Motor neuron (in vitro differentiated cells): Measurements from ENCODE around the gene PEX14. TPM values are rescaled to one million over a fixed set of nuclear protein-coding genes. Genes with fewer than 3 reads are reported as not detected.

ENCODE experiments used
- ATAC-seq, 8 experiments: fragments of 200-7000 bp; cut with Tn5 transposase; replicated peaks in 6 of 8; 2 replicates each; pipeline ENCODE4 v1.8.0; 2021; ENCODE audit warnings: mild to moderate bottlenecking in 8 of 8, moderate library complexity in 8 of 8
- H3K27ac ChIP-seq, 2 donors: fragments of 250-450 bp; sonication (Bioruptor Pico); 2 replicates each; pipeline ENCODE4 v1.9.0; 2021; ENCODE audit warnings: antibody characterized with exemption in 2 of 2, mild to moderate bottlenecking in 2 of 2, moderate library complexity in 1 of 2
- H3K4me1 ChIP-seq, 2 donors: fragments of 250-450 bp; sonication (Bioruptor Pico); replicated peaks in 1 of 2; 2 replicates each; pipeline ENCODE4 v1.6.1; 2021; ENCODE audit warnings: antibody characterized with exemption in 2 of 2, mild to moderate bottlenecking in 2 of 2, moderate library complexity in 1 of 2
- H3K4me3 ChIP-seq, 5 donors: fragments of 250-450 bp; sonication (Bioruptor Pico); 2 replicates each; pipeline ENCODE4 v1.9.0; 2021; ENCODE audit warnings: antibody characterized with exemption in 5 of 5, mild to moderate bottlenecking in 5 of 5, moderate library complexity in 4 of 5
- WGBS, 10 experiments: fragments of 450-650 bp; shearing (Covaris generic); methylation state at CpG; one replicate each; pipeline ENCODE4 v1.0.0; 2022; 5-methylcytosine and 5-hydroxymethylcytosine counted together
- in situ Hi-C, 9 experiments: fragments of 400-800 bp; cut with MboI; loops; one replicate each; pipeline ENCODE4 v1.15.0; 2021; ENCODE audit warnings: low sequenced_read_pairs in 9 of 9, low pct_unique_long_range_greater_than_20kb in 2 of 9; ENCODE audit not compliant: unreplicated experiment in 9 of 9
- total RNA-seq, 8 experiments: library from RNA; unstranded; fragments of 300-600 nt; gene quantifications; 2 replicates each; pipeline versions ENCODE4 v1.2.3 to v1.2.4, GENCODE V29; 2022

Gene PEX14
- total RNA-seq, 8 experiments from 2014 or later: 16.9 to 31.1 (median 23.4) TPM

DNA sequence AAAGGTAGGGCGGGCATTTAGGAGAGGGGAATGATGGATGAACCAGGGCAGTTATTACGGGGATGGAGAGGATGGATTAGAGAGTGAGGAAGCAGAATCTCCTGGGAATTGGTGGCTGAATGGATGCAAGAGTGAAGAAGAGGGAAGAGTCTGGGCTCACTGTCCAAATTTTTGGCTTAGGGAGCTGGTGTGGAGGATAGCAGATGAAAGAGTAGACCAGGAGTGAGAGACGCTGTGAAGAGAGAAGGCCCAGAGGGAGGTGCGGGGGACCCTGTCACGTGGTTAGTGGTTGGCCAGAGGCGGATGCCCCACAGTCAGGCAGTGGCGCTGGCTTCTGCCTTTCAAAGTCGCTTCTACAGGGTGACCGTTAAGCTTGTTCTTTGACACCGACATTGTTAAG is 78.4 kb downstream of the PEX14 start:
- Histone ChIP-seq H3K4me1 (peaks cover 29 to 33% of the 10 kb centered on the region in 2 donors), H3K27ac (no peak overlapping the region), H3K4me3 (no peak overlapping the region)
- ATAC-seq: no peak
- WGBS, 10 experiments: 66 to 100% (median 80%) methylated on average over 2 to 10 of the region's 10 CpGs; no CpG with 5 or more reads in 1 of the 10 experiments
- in situ Hi-C loops: no loop called here

DNA sequence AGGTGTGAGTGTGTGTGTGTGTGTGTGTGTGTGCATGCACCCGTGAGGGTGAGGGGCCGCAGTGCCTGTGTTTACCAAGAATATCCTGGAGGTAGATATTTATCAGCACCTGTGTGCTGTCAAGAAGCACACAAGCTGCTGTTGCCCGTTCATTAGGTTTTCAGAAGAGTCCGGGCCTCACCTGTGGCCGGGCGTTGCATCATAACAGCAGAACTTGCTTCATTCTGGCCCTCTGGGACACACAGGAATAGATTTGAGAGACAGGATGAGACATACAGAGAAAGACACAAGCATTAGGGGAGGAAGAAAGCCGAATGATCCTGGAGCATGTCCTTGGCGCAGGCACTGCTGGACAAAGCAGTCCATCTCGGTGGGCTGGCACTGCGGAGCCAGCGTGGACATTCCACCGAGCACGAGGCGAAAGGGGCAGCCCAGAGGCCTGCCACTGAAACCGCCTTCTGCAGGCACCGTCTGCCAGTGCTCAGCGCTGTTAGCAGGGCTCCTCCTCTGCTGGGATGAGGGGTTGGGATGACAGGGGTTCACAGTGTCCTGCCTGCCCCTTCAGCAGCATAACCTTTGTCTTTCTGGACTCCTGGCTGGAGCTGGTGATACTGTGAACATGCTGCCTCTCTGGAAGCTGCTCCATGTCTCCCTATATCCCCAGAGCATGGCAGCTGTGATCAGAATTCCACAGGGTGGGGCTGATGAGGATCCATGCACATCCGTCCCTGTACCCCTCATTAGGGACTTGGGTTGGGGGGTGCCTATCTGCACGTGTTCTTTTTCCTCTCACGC is 81.1 kb downstream of the PEX14 start:
- H3K4me3 ChIP-seq: no peak overlapping the region
- ATAC-seq: peak in 5 of 8 experiments; percentile 69 to 76 (median 72)
- WGBS, 10 experiments: 50 to 92% (median 63%) methylated on average over 1 to 15 of the region's 20 CpGs; no CpG with 5 or more reads in 1 of the 10 experiments
- H3K4me1 ChIP-seq: peaks cover 29 to 40% of the 10 kb centered on the region in 2 donors
- in situ Hi-C loops: no loop called here
- peak overlapping the region; percentile 68 to 79 for H3K27ac ChIP-seq

DNA sequence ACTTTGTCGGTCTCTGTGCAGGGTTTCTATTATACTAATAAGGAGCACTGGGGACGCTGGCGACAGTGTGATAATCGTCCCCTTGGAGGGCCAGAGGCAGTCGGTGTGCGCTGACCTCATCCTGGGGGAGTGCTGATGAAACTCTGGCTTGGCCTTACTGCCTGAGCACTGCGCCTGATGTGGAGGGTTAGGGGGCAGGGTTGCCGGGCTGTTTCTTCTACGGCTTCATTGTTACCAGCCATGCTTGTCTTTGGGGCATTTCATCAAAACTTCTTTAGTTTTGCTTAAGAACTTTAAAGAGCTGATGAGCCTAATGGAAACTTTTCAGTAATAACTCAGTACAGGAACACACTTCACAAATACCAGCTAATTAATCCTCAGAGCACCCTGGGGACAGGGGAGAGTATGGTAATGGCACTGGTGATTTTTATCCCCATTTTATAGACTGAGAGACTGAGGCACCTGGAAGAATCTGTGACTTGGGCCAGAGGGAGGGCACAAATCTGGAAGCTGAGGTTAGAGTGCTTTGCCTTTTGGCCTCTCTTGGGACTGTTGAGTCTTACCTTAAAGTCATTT is 81.8 kb downstream of the PEX14 start:
- WGBS, 10 experiments: 17 to 91% (median 47%) methylated on average over 1 to 8 of the region's 9 CpGs; no CpG with 5 or more reads in 3 of the 10 experiments
- H3K4me3 ChIP-seq: no peak overlapping the region
- H3K4me1 ChIP-seq: peaks cover 29 to 40% of the 10 kb centered on the region in 2 donors
- ATAC-seq: peak in 5 of 8 experiments; percentile 88 to 93 (median 92)
- in situ Hi-C loops: no loop called here
- H3K27ac ChIP-seq: peak overlapping the region; percentile 68 to 79

DNA sequence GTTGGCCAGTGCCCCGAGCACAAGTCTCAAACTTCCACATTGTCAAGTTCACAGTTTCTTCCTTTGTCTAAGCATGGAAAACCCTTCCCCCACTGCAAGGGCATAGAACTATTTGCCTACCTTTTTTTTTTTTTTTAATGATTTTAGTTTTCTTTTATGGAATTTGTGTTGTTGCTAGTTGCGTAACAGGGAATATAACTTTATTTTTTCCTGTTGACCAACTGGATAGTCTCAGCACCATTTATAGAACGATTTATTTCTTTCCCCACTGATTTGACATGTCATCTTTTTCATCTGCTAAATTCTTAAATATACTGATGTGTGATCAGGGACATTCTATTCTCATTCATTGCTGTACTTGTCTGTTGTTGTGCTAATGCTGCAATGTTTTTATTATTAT is 83.0 kb downstream of the PEX14 start:
- WGBS, 10 experiments: 77 to 100% (median 91%) methylated on average over 2 to 3 of the region's 3 CpGs; no CpG with 5 or more reads in 1 of the 10 experiments
- no peak overlapping the region for H3K27ac ChIP-seq
- in situ Hi-C loops: no loop called here
- peaks cover 29 to 40% of the 10 kb centered on the region in 2 donors for H3K4me1 ChIP-seq
- no peak for ATAC-seq
- no peak overlapping the region for H3K4me3 ChIP-seq

DNA sequence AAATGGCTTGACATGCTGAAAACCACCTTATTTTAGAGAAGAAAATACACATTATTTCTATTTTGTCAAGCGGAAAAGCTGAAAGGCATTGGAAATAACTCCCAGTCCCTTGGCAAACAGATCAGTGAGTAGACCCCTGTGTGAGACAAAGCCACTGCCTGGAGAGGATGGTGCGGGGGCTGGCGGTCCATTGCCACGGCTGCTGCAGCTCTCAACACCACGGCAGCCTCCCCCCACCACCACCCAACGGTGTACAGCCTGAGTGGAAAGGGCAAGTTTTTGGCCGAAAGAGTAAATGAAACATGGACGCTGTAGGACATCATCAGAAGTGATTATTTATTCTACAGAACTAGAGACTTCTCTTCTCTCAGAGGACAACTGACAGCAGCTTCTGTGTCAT is 84.6 kb downstream of the PEX14 start:
- WGBS, 10 experiments: 30 to 100% (median 90%) methylated on average over 2 to 8 of the region's 8 CpGs; no CpG with 5 or more reads in 2 of the 10 experiments
- peaks cover 23 to 32% of the 10 kb centered on the region in 2 donors for H3K4me1 ChIP-seq
- no peak overlapping the region for H3K4me3 ChIP-seq
- in situ Hi-C loops: no loop called here
- ATAC-seq: no peak
- H3K27ac ChIP-seq: no peak overlapping the region

DNA sequence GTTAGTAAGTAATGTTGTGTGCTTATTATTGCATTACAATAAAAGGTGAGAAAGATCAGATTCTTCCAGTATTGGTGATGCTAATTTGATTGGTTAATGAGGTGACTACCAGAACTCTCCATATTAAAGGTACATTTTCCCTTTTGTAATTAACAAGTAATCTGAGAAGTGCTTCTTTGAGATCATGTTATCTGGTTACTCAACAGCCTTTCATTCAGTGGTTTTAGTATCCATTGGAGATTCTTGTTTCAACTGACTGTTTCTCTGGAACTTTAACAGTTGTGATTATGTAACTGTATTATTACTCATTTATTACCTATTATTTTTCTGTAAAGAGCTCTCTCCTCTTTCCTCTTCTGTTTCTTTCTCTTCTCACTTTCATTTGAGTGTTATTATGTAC is 86.7 kb downstream of the PEX14 start:
- no peak overlapping the region for H3K4me3 ChIP-seq
- in situ Hi-C loops: no loop called here
- ATAC-seq: no peak
- H3K4me1 ChIP-seq: peaks cover 2 to 11% of the 10 kb centered on the region in 2 donors
- H3K27ac ChIP-seq: no peak overlapping the region

DNA sequence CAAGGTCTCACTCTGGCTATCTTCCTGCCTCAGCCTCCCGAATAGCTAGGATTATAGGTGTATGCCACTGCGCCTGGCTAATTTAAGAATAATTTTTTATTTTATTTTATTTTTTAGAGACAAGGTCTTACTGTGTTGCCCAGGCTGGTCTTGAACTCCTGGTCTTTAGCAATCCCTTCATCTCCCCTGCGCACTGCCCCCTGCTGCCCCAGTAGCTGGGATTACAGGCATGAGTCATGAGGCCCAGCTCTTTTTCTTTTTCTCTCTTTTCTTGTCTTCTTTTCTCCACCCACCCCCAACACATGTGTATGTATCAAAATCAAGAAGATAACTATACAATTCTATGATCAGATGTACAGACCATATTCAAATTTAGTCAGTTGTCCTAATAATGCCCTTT is 87.2 kb downstream of the PEX14 start:
- H3K27ac ChIP-seq: no peak overlapping the region
- peaks cover 0 to 7% of the 10 kb centered on the region in 2 donors for H3K4me1 ChIP-seq
- no peak overlapping the region for H3K4me3 ChIP-seq
- ATAC-seq: peak in 1 of 8 experiments; percentile 29
- in situ Hi-C loops: no loop called here
- 86 to 100% (median 100%) methylated on average over 2 to 3 of the region's 3 CpGs; no CpG with 5 or more reads in 1 of the 10 experiments for WGBS, 10 experiments

DNA sequence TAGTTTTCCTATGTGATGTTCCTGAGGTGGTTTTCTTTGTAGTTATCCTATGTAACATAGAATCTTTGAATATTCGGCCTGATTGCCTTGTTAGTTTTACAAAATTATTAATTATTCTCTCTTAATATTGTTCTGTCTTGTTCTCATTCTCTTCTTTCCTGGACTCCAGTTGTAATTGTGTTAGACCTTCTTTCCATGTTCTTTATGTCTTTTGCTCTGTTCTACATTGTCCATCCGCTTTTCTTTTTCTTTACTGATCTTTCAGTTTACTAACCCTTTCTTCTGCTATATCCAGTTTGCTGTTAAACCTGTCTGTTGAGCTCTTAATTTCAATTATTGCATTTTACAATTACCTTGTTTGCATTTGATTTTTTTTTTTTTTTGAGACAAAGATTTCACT is 89.3 kb downstream of the PEX14 start:
- no peak for ATAC-seq
- Histone ChIP-seq H3K27ac (no peak overlapping the region), H3K4me3 (no peak overlapping the region), H3K4me1 (peaks cover 0 to 7% of the 10 kb centered on the region in 2 donors)
- in situ Hi-C loops: no loop called here
- 86 to 100% (median 96%) methylated on average over 2 of the region's 2 CpGs for WGBS, 10 experiments

DNA sequence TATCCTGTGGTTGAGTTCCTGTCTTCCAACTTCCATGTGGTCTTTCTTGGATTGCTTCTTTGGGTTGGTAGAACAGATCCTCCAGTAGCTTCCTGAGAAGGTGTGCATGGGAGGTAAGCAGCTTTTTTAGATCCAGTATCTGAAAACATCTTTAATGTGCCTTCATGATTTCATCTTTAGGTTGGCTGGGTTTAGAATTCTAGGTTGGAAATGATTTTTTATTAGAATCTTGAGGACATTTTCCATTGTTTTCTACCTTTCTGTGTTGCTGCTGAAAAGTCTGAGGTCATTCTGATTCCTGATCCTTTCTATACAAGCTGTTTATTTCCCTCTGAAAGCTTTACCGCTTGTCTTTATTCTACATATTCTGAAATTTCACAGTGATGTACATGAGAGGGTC is 94.8 kb downstream of the PEX14 start:
- in situ Hi-C loops: no loop called here
- Histone ChIP-seq H3K4me1 (no peaks in the 10 kb centered on the region), H3K27ac (no peak overlapping the region), H3K4me3 (no peak overlapping the region)
- WGBS, 10 experiments: 83 to 100% (median 100%) methylated on average over 1 of the region's 1 CpG; no CpG with 5 or more reads in 1 of the 10 experiments
- no peak for ATAC-seq

DNA sequence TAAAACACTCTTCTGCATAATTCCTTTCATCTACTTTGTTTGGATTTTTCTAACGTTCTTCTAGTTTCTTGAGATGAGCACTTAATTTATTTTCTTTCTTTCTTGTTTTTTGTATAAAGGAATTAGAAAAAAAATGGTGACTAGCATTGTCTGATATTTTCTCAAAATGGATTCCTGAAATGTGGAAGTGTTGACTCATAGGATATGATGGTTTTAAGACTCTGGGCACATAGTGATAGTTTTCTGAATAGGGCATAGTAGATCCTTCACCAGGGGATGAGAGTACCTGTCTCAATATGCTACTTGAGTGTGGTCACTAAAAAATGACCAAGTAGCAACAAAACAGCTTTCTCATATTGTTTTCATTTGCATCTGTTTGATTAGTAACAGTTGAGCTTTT is 100.9 kb downstream of the PEX14 start:
- in situ Hi-C loops: no loop called here
- no peak for ATAC-seq
- Histone ChIP-seq H3K4me3 (no peak overlapping the region), H3K4me1 (peaks cover 0 to 3% of the 10 kb centered on the region in 2 donors), H3K27ac (no peak overlapping the region)
- 0 to 100% (median 65%) methylated on average over 1 of the region's 1 CpG; no CpG with 5 or more reads in 1 of the 10 experiments for WGBS, 10 experiments

DNA sequence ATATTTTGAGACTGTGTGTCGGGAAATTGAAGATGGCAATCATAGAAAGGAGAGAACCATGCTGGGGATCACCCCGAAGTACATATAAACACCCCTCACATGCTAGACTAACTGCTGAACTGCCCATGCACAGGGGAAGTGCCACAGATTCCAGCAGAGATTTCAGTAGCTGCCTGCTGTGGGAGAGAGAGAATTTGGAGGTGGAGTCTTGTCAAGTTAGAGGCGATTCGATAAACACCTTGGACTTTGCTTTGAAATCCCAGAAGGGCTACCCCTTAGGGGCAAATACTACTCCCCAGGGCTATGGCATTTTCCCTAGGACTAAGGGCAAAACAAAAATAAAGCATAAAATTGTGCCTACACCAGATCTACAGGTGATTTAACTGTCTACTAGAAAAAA is 103.3 kb downstream of the PEX14 start:
- no peak overlapping the region for H3K4me3 ChIP-seq
- H3K27ac ChIP-seq: no peak overlapping the region
- peaks cover 0 to 3% of the 10 kb centered on the region in 2 donors for H3K4me1 ChIP-seq
- in situ Hi-C loops: no loop called here
- ATAC-seq: no peak
- WGBS, 10 experiments: 72 to 100% (median 90%) methylated on average over 1 to 4 of the region's 4 CpGs; no CpG with 5 or more reads in 2 of the 10 experiments

DNA sequence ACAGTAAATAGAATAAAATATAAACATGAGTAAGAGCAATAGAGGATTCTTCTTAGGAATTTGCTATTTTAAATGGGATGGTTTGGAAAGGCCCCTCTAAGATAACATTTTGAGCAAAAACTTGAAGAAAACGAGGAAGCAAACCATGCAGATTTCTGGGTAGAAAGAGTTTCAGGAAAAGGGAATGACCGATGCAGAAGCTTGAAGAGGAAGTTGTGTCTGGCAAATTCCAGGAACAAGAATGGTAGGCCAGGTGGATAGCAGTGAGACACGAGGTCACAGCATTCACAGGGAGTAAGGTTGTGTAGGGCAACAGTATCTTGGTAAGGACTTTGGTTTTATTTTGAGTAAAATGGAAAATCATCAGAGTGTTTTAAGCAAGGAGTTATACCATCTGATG is 108.9 kb downstream of the PEX14 start:
- Histone ChIP-seq H3K4me1 (peaks cover 0 to 3% of the 10 kb centered on the region in 2 donors), H3K4me3 (no peak overlapping the region), H3K27ac (no peak overlapping the region)
- no peak for ATAC-seq
- in situ Hi-C loops: no loop called here
- WGBS, 10 experiments: 50 to 94% (median 78%) methylated on average over 2 to 3 of the region's 3 CpGs

DNA sequence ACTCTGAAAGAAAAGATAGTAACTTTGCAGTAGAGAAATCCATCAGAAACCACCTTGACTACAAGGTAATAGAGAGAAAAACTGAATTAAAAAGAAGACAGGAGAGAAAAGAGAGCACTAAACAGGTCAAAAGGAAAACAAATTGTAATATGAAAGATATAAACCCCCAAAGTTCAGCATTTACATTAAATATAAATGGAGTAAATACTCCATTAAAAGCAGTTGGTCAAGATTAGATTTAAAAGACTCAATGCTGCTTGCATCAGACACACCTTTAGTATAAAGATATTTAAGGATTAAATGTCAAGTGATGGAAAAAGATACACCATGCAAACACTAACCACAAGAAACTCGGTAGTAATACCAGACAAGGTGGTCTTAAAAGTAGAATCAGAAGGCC is 110.5 kb downstream of the PEX14 start:
- WGBS, 10 experiments: 80 to 100% (median 100%) methylated on average over 1 of the region's 1 CpG; no CpG with 5 or more reads in 1 of the 10 experiments
- no peak overlapping the region for H3K4me3 ChIP-seq
- H3K4me1 ChIP-seq: peaks cover 0 to 3% of the 10 kb centered on the region in 2 donors
- ATAC-seq: no peak
- no peak overlapping the region for H3K27ac ChIP-seq
- in situ Hi-C loops: no loop called here
